ENCODE results near the gene RCCD1. TPM values are rescaled to one million over a fixed set of nuclear protein-coding genes. Genes with fewer than 3 reads are reported as not detected.
"Not testable (repeated sequence)": the region's sequence is repeated elsewhere in the genome, so short reads cannot be mapped to it uniquely, and the experiment has no call there.

RCCD1 gene
- total RNA-seq, 1 donor from 2014 or later: 21.9 TPM

- intact Hi-C loops (cut with micrococcal nuclease): no loop called here
These were observed 37.1 kb upstream of the RCCD1 start for GRCh38 chr15:90917569-90917968.

GRCh38 chr15:90918034-90918788 is 36.5 kb upstream of the RCCD1 start:
- intact Hi-C loops (cut with micrococcal nuclease): no loop called here

GRCh38 chr15:90918835-90919234 is 35.8 kb upstream of the RCCD1 start:
- intact Hi-C loops (cut with micrococcal nuclease): no loop called here

GRCh38 chr15:90921887-90922286 is 32.8 kb upstream of the RCCD1 start:
- intact Hi-C loops (cut with micrococcal nuclease): no loop called here

GRCh38 chr15:90922712-90923322 is 31.9 kb upstream of the RCCD1 start:
- intact Hi-C loops (cut with micrococcal nuclease): not testable (repeated sequence)

GRCh38 chr15:90924375-90924774 is 30.3 kb upstream of the RCCD1 start:
- intact Hi-C loops (cut with micrococcal nuclease): loop anchor here (1.0 kb wide), 1 partner anchor 22 kb away; no protein-coding TSS in a partner anchor

GRCh38 chr15:90926766-90927165 is 27.9 kb upstream of the RCCD1 start:
- intact Hi-C loops (cut with micrococcal nuclease): not testable (repeated sequence)

GRCh38 chr15:90928106-90928505 is 26.6 kb upstream of the RCCD1 start:
- intact Hi-C loops (cut with micrococcal nuclease): not testable (repeated sequence)

GRCh38 chr15:90929246-90930019 is 25.3 kb upstream of the RCCD1 start:
- intact Hi-C loops (cut with micrococcal nuclease): loop anchor here (1.0 to 10.0 kb wide), 11 partner anchors 57 to 1975 kb away; partner anchors contain the start of genes AP3S2, CHD2 and NGRN

- intact Hi-C loops (cut with micrococcal nuclease): loop anchor here (1.0 to 10.0 kb wide), 11 partner anchors 59 to 1974 kb away; partner anchors contain the start of genes AP3S2, CHD2 and NGRN
These were observed 23.7 kb upstream of the RCCD1 start for GRCh38 chr15:90930861-90931574.

GRCh38 chr15:90931575-90931827 is 23.2 kb upstream of the RCCD1 start:
- intact Hi-C loops (cut with micrococcal nuclease): loop anchor here (1.0 to 10.0 kb wide), 9 partner anchors 59 to 1973 kb away; partner anchors contain the start of genes AP3S2 and CHD2

- intact Hi-C loops (cut with micrococcal nuclease): loop anchor here (1.0 to 10.0 kb wide), 9 partner anchors 60 to 1973 kb away; partner anchors contain the start of genes AP3S2 and CHD2
These were observed 22.6 kb upstream of the RCCD1 start, which contains the start of gene HDDC3 for GRCh38 chr15:90931828-90932659. Gene HDDC3, minus strand, starts transcription at chr15:90932549. Its CDS starts 9 bp downstream, at chr15:90932540.

- intact Hi-C loops (cut with micrococcal nuclease): loop anchor here (5.0 to 10.0 kb wide), 7 partner anchors 60 to 1972 kb away; partner anchors contain the start of genes AP3S2 and CHD2
These were observed 22.1 kb upstream of the RCCD1 start for GRCh38 chr15:90932660-90932991.

GRCh38 chr15:90933301-90933700 is 21.4 kb upstream of the RCCD1 start:
- intact Hi-C loops (cut with micrococcal nuclease): loop anchor here (5.0 to 10.0 kb wide), 7 partner anchors 61 to 1972 kb away; partner anchors contain the start of genes AP3S2 and CHD2

- intact Hi-C loops (cut with micrococcal nuclease): loop anchor here (1.0 to 10.0 kb wide), 13 partner anchors 31 to 1970 kb away; partner anchors contain the start of genes AP3S2, BLM, CHD2 and IQGAP1
These were observed 20.3 kb upstream of the RCCD1 start for GRCh38 chr15:90934256-90934948.

- intact Hi-C loops (cut with micrococcal nuclease): loop anchor here (1.0 to 10.0 kb wide), 18 partner anchors 19 to 1970 kb away; partner anchors contain the start of genes AP3S2, BLM, CHD2 and GDPGP1
These were observed 19.5 kb upstream of the RCCD1 start, which contains the start of gene UNC45A for GRCh38 chr15:90934949-90935751. Gene UNC45A, plus strand, starts transcription at chr15:90935285. Its CDS starts 40 bp downstream, at chr15:90935325.

- intact Hi-C loops (cut with micrococcal nuclease): loop anchor here (10.0 kb wide), 2 partner anchors 1042 to 1968 kb away; partner anchors contain the start of genes AP3S2 and CHD2
These were observed 17.9 kb upstream of the RCCD1 start for GRCh38 chr15:90936823-90937222.

- intact Hi-C loops (cut with micrococcal nuclease): loop anchor here (10.0 kb wide), 2 partner anchors 1043 to 1967 kb away; partner anchors contain the start of genes AP3S2 and CHD2
These were observed 16.4 kb upstream of the RCCD1 start for GRCh38 chr15:90938261-90938660.
